Left ventricle myocardium inferior (tissue), 1 donor: Measurements from ENCODE around the gene PHGDH. TPM values are rescaled to one million over a fixed set of nuclear protein-coding genes. Genes with fewer than 3 reads are reported as not detected.

Source experiments
- DNase-seq: peaks from one replicate; pipeline ENCODE4 v3.0.0-alpha.2; 2020
- H3K27ac ChIP-seq: fragments of 200-600 bp; replicated peaks from 2 replicates; pipeline ENCODE4 v1.8.0; 2021
- H3K27me3 ChIP-seq: fragments of 200-600 bp; 2 replicates; pipeline ENCODE4 v1.8.0; 2021; ENCODE audit warnings: low read depth
- H3K36me3 ChIP-seq: fragments of 200-600 bp; 2 replicates; pipeline ENCODE4 v1.8.0; 2021
- H3K4me1 ChIP-seq: fragments of 200-600 bp; 2 replicates; pipeline ENCODE4 v1.8.0; 2021
- H3K4me3 ChIP-seq: fragments of 200-600 bp; 2 replicates; pipeline ENCODE4 v1.8.0; 2021; ENCODE audit warnings: mild to moderate bottlenecking, moderate library complexity
- H3K9me3 ChIP-seq: fragments of 200-600 bp; replicated peaks from 2 replicates; pipeline ENCODE4 v1.8.0; 2021
- intact Hi-C: fragments of 100-400 bp; cut with micrococcal nuclease; formaldehyde crosslinking; loops from one replicate; pipeline ENCODE4 v1.11.0; 2022
- total RNA-seq: library from RNA; stranded (reverse); fragmentation: NEBNext Ultra II Directional; extraction: Animal tissue kit (Norgen Biotek cat#: 25700); gene quantifications from one replicate; pipeline ENCODE4 v1.2.1, GENCODE V29; 2021
- TF ChIP-seq, protein P1 (sequence below): fragments of 200-600 bp; IDR thresholded peaks from 2 replicates; pipeline ENCODE4 v1.8.0; 2021; ENCODE audit warnings: antibody characterized with exemption, mild to moderate bottlenecking, borderline replicate concordance
- donor health status: DM: no; HTN: yes; CAD: no; lungs with severe emphysema.

Gene PHGDH
- total RNA-seq, 1 donor from 2014 or later = 6.4 TPM

DNA sequence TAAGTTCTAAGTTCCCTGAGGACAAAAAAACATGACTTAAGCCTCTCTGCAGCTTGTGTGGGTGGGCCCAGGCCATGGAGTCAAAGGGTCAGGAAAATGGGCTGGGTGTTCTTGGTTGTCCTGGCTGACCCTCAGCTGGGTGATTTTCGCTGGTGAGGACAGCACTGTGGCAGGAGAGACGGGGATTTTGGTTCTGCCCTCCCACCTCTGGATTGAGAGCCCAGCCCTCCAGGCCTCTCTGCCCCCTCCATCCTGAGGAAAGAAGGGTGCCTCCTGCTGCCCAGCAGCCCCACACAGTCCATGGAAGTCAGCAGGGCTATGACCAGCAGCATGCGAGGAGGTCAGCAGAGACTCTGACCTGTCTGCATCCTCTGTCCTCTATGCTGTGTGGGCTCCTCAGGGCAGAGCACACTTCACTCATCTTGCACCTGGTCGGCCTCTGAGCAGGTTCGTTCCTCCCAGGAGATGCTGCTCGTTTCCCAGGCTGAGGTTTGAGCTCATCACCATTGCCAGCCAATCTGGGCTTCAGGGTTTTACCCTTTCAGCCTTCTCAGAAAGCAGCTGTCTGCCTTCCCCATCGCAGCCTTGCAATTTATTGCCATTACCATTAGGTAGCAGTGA is 26.5 kb downstream of the PHGDH start:
- peak overlapping the region; percentile 38 for H3K27ac ChIP-seq
- no peak overlapping the region for H3K4me3 ChIP-seq
- no peak for DNase-seq
- intact Hi-C loops = no loop called here
- H3K9me3 ChIP-seq = no peaks in the 10 kb centered on the region
- H3K27me3 ChIP-seq = no peaks in the 10 kb centered on the region
- H3K4me1 ChIP-seq = peaks cover 29% of the 10 kb centered on the region
- TF ChIP-seq, protein P1, sequence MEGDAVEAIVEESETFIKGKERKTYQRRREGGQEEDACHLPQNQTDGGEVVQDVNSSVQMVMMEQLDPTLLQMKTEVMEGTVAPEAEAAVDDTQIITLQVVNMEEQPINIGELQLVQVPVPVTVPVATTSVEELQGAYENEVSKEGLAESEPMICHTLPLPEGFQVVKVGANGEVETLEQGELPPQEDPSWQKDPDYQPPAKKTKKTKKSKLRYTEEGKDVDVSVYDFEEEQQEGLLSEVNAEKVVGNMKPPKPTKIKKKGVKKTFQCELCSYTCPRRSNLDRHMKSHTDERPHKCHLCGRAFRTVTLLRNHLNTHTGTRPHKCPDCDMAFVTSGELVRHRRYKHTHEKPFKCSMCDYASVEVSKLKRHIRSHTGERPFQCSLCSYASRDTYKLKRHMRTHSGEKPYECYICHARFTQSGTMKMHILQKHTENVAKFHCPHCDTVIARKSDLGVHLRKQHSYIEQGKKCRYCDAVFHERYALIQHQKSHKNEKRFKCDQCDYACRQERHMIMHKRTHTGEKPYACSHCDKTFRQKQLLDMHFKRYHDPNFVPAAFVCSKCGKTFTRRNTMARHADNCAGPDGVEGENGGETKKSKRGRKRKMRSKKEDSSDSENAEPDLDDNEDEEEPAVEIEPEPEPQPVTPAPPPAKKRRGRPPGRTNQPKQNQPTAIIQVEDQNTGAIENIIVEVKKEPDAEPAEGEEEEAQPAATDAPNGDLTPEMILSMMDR = no peak
- H3K36me3 ChIP-seq = no peaks in the 10 kb centered on the region

DNA sequence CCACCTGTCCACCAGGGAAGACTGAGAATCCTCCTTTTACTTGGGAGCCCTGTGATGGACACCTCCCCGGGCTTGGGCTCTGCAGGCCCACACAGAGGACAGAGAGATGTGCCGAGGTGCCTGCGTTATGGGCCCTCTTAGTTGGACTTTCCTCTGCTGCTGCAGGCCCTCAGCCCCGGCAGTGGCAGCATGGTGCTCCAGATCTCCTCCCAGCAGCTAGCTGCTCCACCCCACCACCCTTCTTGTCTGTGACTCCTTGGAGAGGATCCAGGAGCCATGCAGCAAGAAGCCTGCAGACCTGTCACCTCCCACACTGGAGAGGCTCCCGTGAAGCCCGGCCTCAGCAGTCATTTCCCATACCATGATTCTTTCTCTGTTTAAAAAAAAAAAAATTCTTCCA is 27.4 kb downstream of the PHGDH start:
- no peak for DNase-seq
- H3K27ac ChIP-seq = no peak overlapping the region
- no peak overlapping the region for H3K4me3 ChIP-seq
- intact Hi-C loops = no loop called here
- H3K9me3 ChIP-seq = no peaks in the 10 kb centered on the region
- no peaks in the 10 kb centered on the region for H3K27me3 ChIP-seq
- H3K36me3 ChIP-seq = no peaks in the 10 kb centered on the region
- TF ChIP-seq, protein P1 = no peak
- peaks cover 38% of the 10 kb centered on the region for H3K4me1 ChIP-seq

DNA sequence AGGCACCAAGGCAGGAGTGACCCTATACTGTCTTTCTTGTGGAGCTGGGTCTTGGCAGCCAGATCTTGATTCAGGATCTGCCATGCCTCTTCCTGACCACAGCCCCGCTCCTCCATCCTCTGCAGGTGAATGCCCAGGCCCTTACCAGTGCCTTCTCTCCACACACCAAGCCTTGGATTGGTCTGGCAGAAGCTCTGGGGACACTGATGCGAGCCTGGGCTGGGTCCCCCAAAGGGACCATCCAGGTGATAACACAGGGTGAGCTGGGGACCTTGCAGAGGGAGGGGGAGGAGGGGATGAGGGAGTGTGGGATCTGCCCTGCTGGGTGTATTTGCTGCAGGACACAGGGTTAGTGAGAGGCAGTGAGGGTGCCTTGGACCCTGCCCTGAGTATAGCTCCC is 28.5 kb downstream of the PHGDH start:
- no peak for DNase-seq
- H3K27me3 ChIP-seq = no peaks in the 10 kb centered on the region
- H3K4me1 ChIP-seq = peaks cover 35% of the 10 kb centered on the region
- no peaks in the 10 kb centered on the region for H3K9me3 ChIP-seq
- no peak overlapping the region for H3K4me3 ChIP-seq
- no peak overlapping the region for H3K27ac ChIP-seq
- TF ChIP-seq, protein P1 = no peak
- no peaks in the 10 kb centered on the region for H3K36me3 ChIP-seq
- intact Hi-C loops = no loop called here

DNA sequence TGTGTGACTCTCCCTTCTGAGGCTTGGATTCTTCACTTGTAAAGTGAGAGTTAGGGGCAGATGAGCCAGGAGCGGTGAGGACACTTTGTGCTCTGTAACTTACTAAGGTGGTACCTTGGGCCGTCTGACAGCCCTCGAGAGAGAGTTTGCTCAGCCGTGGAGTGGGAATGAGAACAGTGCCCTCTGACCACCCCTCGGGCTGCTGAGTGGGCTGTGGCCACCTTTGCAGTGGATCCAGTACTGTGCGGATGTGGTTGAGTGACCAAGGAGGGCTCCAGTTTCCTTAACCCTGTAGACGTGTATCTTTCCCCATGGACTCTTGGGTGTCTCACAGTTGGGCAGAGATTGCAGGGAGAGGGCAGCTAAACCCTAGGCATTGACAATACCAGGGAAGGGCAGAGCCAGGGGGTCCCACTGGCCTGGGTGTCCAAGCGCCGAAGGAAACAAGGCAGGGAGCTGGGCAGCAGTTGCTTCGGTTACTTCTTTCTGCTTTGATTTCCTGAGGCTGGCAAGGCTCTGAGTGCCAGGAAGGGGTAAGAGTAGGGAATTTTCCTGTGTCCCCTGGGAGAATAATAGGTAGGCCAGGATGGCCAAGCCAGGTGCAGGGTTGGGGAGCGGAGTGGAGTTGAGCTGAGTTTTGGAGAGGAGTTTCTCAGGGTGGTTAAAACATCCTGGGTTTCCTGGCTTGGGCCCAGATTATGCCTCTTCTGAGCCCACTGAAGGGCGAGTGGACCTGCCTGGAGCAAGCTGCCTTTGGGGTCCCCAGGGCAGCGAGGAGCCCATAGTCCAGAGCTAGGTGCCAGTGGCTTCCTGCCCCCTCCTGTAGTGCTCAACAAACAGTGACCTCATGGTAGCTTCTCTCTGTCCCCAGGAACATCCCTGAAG is 29.4 kb downstream of the PHGDH start:
- Histone ChIP-seq H3K4me3 (no peak overlapping the region), H3K27me3 (no peaks in the 10 kb centered on the region), H3K4me1 (peaks cover 26% of the 10 kb centered on the region), H3K9me3 (no peaks in the 10 kb centered on the region), H3K27ac (peak overlapping the region; percentile 74), H3K36me3 (no peaks in the 10 kb centered on the region)
- TF ChIP-seq, protein P1 = no peak
- intact Hi-C loops = no loop called here
- no peak for DNase-seq

GRCh38 chr1:119742202-119742601 is 30.5 kb downstream of the PHGDH start:
- DNase-seq = peak; percentile 45

More at GRCh38 chr1:119742202-119742601, 30.5 kb downstream of the PHGDH start:
- Histone ChIP-seq H3K4me1 (peaks cover 30% of the 10 kb centered on the region), H3K4me3 (no peak overlapping the region), H3K27me3 (no peaks in the 10 kb centered on the region), H3K27ac (peak overlapping the region; percentile 74), H3K36me3 (no peaks in the 10 kb centered on the region), H3K9me3 (no peaks in the 10 kb centered on the region)
- TF ChIP-seq, protein P1 = no peak
- intact Hi-C loops = no loop called here
